NCI-H146 treated with DMSO at 0.1 percent for 48 hours (cell line): Measurements from ENCODE around the gene ETHE1.

Source experiments
- DNase-seq: peaks from one replicate; lab custom pipeline; 2025; ENCODE audit not compliant: unreplicated experiment; lab: John Stamatoyannopoulos, UW

Gene ETHE1

DNA sequence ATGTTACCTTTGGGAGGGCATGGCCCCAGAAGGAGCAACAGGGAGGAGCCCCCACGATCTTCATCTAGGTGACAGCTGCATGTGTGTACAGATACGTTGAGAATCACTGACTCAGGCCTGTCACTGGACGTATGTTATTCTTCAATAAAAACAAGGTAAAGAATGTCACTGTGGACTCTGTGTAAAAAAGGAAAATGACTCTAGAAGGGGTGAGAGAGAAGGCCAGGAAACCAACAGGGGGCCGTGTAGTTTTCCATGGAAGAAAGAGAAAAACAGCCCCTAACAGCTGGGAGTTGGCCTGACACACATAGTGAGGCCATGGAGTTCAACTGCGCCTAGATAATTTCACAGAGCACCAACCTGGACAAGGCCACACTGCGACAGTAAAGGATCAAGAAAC, 59.7 kb downstream of the ETHE1 start:
- no peak for DNase-seq

DNA sequence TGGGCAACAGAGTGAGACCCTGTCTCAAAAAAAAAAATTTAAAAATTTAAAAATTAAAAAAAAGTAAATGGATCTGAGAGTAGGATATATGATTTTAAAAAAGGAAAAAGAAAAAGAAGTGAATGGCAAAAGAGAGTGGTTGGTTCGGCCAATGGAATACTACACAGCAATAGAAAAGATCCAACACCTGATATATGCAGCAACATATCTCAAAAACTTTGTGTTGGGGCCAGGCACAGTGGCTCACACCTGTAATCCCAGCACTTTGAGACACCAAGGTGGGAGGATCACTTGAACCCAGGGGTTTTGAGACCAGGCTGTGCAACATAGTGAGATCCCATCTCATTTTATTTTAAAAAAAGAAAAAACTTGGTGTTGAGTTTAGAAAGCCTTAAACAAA, 60.2 kb downstream of the ETHE1 start:
- no peak for DNase-seq

DNA sequence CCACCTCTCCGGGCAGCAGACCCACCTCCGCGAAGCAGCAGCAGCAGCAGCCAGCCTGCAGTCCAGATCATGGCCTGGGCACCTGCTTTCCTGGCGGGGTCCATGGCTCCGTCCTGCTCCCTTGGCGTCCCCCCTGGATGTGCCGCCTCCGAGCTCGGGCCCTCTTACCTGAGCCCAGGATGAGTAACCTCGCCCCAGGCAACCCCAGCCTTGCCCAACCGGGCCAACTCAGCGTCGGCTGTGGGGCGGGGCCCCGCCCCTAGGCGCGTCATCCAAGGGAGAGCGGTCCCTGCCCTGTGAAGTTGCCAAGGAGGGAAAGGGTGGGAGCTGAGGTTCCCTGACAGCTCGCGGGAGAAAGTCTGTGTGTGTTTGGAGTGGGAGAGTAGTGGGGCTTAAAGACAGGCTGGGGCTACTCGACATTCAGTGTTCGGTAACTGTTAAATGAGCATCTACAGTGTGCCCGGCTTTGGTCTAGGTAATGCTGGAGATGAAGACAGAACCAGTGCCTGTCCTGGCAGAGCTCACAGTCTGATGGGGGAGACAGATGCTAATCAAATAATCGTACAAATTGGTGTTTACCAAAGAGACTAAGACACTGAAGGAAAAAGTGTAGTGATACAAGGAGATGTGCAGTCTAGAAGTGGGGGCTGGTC, 61.4 kb downstream of the ETHE1 start, which contains the start of gene LYPD3:
Gene LYPD3 (minus strand): TSS at position 141 of the 653 bp plus-strand sequence. CDS start 37 bp downstream, at position 104.
- no peak for DNase-seq

- peak; percentile 62 for DNase-seq
These were observed 62.7 kb downstream of the ETHE1 start for GRCh38 chr19:43464134-43464775.

GRCh38 chr19:43463381-43464133, 63.4 kb downstream of the ETHE1 start:
- peak; percentile 95 for DNase-seq

DNA sequence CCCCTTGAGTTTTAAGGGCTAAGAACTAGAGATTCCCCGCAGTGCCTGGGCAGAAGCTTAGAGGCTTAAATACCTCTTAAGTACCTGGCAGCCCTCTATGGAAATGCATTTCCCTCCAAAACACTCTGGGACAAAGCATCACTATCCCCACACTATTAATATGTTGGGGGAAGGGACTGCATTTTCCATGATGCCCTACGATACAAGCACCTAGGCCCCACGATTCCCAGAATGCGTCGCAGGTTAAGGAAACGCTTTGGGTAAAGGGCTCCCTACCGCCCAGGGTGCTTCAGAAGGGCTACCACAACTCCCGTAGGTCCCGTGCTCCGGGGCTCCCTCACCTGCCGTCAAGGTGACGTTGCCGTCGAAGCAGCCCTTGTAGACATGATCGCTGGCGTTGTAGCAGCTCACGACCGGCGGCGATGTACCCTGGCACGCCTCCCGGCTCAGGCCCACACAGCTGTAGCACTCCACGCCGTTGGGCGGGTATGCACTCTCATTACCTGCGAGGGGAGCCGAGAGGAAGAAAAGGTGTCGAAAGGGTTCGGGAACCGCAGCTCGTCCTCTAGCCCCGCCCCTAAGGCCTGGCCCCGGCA, 64.1 kb downstream of the ETHE1 start:
- no peak for DNase-seq

DNA sequence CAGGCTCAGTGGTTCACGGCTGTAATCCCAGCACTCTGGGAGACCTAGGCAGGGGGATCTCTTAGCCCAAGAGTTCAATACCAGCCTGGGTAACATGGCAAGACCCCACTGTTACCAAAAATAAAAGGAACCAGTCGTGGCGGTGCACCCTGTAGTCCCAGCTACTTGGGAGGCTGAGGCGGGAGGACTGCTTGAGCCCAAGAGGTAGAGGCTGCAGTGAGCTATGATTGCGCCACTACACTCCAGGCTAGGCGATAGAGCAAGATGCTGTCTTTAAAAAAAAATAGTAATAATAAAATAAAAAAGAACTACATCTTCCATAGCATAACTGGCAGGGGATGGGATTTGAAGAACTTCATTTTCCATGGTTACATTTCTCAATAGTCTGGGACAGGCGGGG, 64.6 kb downstream of the ETHE1 start:
- no peak for DNase-seq

GRCh38 chr19:43461303-43461702, 65.7 kb downstream of the ETHE1 start:
- DNase-seq = no peak

GRCh38 chr19:43460362-43461016, 66.5 kb downstream of the ETHE1 start:
- no peak for DNase-seq

GRCh38 chr19:43457809-43458208, 69.2 kb downstream of the ETHE1 start:
- no peak for DNase-seq
